SK-N-MC (cell line): ENCODE results near the gene SLC4A7.

Experiments
- EZH2 ChIP-seq: fragments of 200-600 bp; sonication (generic); IDR thresholded peaks from one replicate; pipeline ENCODE4 v1.6.1; 2017; ENCODE audit warnings: antibody characterized with exemption
- FOXP2 ChIP-seq: optimal IDR thresholded peaks from 2 replicates; pipeline ENCODE3; 2011; ENCODE audit warnings: mild to moderate bottlenecking, moderate library complexity; ENCODE audit not compliant: insufficient read depth; ENCODE audit errors: extremely low read length, control extremely low read depth
- POLR2AphosphoS5 ChIP-seq: IDR thresholded peaks from 2 replicates; pipeline ENCODE4 v1.6.1; 2012; ENCODE audit warnings: mild to moderate bottlenecking, low read depth, low read length, borderline replicate concordance

GRCh38 chr3:27507515-27508266 is 23.5 kb upstream of the SLC4A7 start:
- TF ChIP-seq POLR2AphosphoS5 (no peak), EZH2 (no peak), FOXP2 (no peak)
